DMS53 (cell line): Measurements from ENCODE around the gene COPRS.
"Not testable (repeated sequence)": the region's sequence is repeated elsewhere in the genome, so short reads cannot be mapped to it uniquely, and the experiment has no call there.

Experiments used
- DNase-seq: peaks from one replicate; lab custom pipeline; 2025; lab: John Stamatoyannopoulos, UW

The COPRS gene

DNA sequence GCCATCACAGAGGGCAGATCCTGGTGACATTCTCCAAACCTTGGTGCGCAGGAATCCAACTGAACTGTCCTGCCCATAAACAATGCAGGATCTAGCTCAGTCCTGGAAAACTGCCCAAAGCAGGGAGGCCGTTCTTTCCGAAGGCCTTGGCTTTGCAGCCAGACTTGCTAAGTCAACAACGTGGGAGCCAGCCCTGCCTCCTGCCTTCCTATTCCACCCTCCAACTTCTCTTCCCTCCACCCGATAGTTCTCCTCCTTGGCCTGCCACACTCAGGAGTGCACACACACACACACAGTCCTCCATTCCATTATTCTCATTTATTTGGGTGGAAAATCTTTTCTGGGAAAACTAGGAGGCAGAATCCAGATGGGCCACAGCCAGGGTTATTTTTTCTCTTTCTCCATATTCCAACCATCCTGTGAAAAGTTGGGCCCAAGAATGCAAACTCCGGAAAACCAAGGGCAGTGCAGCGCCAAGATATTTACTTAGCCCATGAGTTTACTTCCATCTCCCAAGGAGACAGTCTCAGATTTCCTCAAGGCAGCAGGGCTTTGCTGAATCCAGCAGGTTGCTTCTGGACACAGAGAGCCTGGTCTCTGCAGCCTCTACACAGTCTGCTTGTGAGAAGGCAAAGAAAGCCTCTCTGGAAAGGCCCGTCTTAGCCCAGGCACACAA is 15.8 kb downstream of the COPRS start:
- no peak for DNase-seq

DNA sequence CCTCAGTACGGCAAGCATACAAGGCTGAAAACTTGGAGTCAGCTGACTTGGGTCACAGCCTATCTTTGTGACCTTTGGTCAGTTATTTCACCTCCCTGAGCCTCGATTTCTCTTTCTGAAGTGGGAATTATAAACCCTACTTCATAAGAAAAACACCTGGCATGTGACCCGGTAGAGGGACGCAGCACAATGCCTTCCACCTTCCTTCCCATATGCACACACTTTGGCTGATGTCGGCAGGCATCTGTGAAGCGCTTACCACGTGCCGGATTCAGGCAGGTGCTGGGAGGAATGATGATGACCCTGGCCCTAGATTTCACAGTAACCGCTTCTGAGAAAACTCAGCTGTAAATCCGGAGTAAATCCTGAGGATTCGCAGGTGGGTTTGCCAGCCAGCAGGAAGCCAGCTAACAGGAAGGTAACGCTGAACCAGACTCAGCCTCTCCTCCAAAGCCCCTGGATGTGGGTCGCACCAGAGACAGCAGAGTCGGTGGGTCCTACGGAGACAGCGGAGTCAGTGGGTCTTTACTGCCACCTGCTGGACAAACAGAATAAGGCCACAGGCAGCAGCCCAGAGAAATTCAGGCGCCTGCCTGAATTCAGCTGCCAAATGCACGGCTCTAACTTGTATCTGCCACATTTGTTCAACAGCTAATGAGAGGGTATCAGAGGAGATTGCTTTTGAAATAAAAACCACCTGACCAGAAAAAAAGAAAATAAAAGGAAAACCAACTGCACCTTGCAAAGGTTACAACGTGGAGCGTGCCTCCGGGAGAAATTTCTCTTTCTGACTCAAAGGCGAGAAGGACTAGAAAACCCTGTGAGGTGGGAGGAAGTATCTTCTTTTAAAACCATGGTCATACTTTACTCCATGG is 16.6 kb downstream of the COPRS start:
- DNase-seq, result peak; percentile 89

DNA sequence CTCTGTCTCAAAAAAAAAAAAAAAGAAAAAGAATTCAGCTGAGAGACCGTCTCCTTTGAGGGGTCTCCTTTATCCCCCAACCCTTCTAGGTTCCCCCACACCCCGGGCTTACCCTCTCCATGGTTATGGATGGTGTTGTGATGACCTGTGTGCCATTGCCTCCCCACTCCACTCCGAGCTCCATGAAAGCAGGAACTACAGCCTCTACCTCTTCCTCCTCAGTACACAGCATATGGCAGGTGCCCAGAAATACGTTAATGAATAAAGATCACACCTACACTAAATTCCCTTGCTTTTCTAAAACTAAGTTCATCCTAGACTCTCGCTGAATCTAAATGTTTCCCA is 17.2 kb downstream of the COPRS start:
- peak; percentile 49 for DNase-seq

DNA sequence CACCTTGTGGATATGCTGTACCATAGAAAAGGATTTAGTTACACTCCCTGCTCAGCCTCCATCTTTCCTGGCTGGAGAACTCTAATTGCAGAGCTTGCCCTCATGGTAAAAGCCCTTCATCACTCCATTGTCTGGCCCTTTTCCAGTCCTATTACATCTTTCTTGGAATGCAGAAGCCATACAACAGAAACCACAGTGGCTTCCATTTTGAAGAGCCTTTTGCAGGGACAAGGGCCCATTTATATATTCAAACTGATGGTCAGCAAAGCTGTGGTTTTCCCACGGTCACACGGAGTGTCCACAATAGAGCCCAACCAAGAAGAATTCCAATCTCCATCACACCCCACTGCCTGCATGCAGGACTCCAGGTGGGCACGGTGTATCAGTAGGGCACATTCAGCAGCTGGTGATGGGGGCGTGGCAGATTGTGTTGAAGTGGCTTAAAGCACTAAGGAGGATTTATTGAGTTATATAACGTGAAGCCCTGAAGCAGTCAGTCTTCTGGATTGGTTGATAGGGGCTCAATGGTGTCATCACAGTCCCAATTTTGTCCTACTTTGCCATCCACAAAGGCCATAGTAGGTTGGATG is 20.3 kb downstream of the COPRS start:
- DNase-seq, result no peak

DNA sequence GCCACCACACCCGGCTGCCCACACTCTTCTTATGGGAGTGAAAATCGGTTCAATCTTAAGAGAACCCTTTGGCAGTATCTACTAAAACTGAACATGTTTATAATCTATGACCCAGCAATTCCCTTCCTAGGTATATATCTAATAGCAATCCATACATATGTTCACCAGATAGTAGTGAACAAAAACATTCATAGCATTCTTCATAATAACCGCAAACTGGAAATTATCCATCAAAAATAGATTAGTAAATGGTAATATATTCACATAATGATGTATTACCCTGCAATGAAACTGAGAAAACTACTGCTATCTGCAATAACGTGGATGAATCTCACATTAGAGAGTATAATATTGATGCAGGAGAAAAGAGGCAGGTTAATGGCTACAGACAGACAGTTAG is 23.1 kb downstream of the COPRS start:
- DNase-seq, result no peak

DNA sequence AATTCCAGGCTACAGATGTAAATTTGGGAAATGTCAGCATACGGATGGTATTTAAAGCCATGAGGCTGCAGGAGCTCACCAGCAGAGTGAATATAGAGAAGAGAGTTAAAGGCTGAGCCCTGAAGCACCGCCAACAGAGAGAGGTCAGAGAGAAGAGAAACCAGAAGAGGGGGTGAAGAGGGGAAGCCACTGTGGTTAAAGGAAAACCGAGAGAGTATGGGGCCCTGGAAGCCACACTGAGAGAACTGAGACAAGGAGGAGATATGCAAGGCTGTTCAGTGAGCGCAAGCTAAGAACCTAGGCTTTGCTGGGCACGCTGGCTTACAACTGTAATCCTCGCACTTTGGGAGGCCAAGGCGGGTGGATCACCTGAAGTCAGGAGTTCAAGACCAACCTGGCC is 24.6 kb downstream of the COPRS start:
- DNase-seq, result no peak

GRCh38 chr17:31832746-31833145 is 26.3 kb downstream of the COPRS start:
- DNase-seq, result no peak

- no peak for DNase-seq
These were observed 27.8 kb downstream of the COPRS start for GRCh38 chr17:31830971-31831858.

DNA sequence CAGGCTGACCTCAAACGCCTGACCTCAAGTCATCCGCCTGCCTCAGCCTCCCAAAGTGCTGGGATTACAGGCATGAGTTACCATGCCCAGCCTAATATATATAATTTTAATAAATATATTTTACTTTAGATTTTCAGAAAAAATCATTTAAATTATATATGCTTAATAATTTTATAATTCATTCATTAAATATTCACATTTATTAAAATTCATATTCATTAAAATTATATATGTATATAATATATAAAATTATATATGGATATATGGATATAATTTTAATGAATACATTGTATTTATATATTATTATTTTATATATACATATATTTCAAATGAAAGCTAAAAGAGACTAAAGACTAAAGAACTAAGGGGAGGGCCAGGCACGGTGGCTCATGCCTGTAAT is 29.4 kb downstream of the COPRS start:
- DNase-seq, result no peak

DNA sequence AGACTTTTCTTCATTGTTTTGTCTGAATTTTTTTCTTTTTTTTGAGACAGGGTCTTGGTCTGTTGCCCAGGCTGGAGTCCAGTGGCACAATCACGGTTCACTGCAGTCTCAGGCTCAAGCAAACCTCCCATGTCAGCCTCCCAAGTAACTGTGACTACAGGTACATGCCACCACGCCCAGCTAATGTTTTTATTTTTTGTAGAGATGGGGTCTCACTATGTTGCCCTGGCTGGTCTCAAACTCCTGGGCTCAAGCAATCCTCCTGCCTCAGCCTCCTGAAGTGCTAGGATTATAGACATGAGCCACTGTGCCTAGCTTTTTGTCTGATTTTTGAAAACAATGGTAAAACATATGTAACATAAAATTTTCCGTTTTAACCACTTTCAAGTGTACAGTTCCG is 30.1 kb downstream of the COPRS start:
- not testable (repeated sequence) for DNase-seq

GRCh38 chr17:31825961-31826691 is 32.9 kb downstream of the COPRS start:
- no peak for DNase-seq

GRCh38 chr17:31824766-31825360 is 34.2 kb downstream of the COPRS start:
- no peak for DNase-seq

DNA sequence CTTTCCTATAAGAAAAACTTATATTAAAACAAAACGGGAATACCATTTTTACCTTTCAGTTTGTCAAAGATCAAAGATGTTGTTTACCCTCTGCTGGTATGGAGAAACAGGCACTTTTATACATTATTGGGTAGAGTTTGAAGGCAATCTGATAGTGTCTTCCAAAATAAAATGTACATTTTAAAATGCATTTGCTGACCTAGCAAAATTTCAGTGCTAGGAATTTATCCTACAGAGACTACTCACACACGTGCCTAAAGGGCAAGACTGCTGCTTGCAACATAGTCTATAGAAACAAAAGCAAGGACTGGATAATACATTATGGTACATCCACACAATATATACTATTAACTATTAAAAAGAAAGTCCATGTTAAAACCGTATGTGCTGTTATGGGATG is 36.0 kb downstream of the COPRS start:
- DNase-seq, result no peak

GRCh38 chr17:31820691-31821435 is 38.2 kb downstream of the COPRS start:
- DNase-seq, result no peak

- DNase-seq, result no peak
These were observed 39.5 kb downstream of the COPRS start for GRCh38 chr17:31819578-31819977.

- DNase-seq, result not testable (repeated sequence)
These were observed 40.2 kb downstream of the COPRS start for GRCh38 chr17:31818863-31819262.

DNA sequence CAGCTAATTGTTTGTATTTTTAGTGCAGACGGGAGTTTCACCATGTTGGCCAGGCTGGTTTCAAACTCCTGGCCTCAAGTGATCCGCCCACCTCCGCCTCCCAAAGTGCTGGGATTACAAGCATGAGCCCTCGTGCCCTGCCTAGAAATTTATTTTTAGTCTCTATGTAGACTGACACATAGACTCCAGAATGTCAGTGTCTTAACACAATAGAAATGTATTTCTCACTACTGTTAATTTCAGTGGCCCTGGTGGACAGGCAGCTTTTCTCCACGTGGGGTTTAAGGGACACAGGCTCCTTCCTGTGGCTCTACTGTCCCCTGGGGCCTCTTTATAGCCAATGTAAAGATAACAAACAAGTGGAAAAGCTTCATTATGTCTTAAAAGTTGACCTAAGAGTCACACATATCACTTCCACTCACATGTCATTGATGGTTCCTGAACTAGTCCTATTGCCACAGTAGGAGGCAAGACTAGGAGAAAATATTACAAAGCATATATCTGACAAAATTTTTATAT is 43.8 kb downstream of the COPRS start:
- no peak for DNase-seq

- no peak for DNase-seq
These were observed 47.9 kb downstream of the COPRS start for GRCh38 chr17:31811101-31811500.

DNA sequence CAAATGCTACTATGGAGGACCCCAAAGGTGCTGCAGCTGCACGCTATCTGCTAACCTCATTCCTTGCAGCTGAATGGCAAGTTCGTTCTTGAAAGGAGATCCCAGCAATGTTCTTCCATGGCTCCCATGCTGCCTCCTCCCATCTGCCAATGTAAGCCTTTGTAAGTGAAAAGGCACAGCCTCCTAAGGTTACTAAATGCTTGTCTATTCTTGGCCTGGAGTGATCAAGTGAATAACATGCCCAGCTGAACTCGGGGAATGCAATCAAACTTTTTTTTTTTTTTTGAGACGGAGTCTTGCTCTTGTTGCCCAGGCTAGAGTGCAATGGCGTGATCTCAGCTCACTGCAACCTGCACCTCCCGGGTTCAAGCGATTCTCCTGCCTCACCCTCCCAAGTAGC is 49.2 kb downstream of the COPRS start:
- not testable (repeated sequence) for DNase-seq

DNA sequence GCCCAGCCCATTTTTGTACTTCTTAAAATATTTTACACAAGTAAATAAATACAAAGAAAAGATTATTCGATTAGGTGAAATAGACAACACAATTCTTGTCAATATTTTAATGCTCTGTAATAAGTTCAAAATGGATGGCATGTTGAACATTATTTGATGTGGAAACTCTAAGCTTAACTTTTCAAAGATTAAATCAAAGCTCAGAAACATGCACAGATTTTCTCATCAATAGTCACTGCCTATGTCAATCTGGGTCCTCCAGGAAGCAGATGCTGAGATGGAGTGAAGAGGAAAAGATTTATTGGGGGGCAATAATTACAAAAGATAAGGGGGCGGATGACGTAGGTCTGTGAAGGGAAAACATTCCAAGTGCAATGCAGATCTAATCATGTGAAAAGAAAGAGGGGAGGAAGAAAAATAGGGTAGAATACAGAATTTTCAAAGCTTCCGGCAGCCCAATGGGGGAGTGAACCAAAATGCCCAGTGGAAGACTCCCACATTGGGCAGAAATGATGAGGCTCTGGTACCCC is 50.5 kb downstream of the COPRS start:
- no peak for DNase-seq
